Fibroblast of skin of left biceps (primary cell): ENCODE results near the gene SAA1.

Source experiments
- DNase-seq, 2 experiments: peaks; one replicate each; pipeline ENCODE4 v3.0.0-alpha.2; 2013; ENCODE audit warnings: low read depth in 2 of 2

The SAA1 gene

GRCh38 chr11:18310800-18311340, 44.8 kb downstream of the SAA1 start:
- no peak for DNase-seq

DNA sequence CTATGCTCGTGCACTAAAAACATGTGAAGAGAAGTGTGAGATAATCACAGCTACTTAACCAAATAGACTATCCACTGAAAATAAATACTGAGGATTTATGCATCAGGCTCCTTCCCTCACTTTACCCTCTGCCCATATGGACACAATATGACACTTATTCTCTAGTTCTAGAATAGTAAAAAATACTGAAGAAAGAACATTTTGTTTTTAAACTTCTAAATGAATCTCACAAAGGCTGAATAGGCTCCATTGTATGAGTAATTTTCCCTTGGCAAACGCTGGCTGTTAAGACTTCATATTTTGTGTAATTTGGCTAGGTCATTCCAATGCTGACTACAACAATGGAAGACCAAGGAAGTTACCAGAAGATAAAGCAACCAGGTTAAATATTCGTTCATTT, 45.9 kb downstream of the SAA1 start:
- no peak for DNase-seq

DNA sequence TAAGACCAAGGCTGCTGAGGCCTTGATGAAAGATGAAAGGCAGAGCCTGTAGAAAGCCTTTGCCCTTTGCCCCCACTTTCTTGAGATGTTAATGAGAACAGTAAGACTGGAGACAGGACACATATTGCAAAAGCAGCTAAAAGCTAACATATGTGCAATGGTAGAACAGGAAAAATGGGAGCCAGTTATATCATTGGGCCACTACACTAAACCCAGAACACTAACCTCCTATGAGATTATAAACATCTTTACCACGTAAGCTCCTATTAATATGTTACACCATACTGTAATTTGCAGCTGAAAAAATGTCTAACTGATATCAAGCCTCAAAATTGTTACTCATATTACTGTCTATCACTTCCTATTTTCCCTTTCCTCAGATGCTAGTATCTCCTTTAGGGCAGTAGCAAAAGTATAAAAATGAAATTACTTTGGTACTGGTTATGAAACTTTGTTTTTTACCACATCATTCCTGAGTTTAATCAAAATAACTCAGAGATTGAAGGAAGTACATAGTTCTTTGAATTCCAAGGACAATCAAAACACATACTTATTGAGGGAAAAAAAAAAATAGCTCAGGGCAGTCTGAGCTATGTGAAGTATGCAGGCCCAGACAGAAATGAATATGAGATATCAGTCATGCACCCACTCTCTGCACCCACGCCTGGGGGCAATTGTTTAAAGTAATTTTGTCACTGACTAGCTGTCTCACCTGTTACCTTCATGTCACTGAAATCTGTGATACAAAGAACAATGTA, 46.8 kb downstream of the SAA1 start:
- DNase-seq = peak; percentile 49 to 61

- DNase-seq = no peak
Measured at GRCh38 chr11:18313965-18314763, 48.1 kb downstream of the SAA1 start.

GRCh38 chr11:18314784-18315523, 48.9 kb downstream of the SAA1 start:
- no peak for DNase-seq

- DNase-seq = no peak
Measured at GRCh38 chr11:18315893-18316292, 49.8 kb downstream of the SAA1 start.

DNA sequence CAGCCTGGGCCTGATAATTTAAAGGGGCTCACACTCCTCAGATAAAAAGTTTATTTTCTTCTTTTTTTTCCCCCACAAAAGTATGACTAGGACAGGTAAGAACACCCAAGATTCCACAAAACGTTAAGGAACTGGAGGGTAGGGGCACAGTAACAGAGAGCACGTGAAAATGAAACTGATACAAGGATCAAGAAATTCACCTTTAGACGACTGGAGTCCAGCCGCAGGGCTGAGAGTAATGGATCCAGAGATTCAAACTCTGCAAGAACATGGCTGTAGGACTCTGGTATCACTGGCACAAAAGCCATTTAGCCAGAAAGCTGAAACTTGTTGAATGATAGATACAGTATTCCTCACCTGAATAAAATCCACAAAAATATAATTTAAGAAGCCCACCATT, 51.5 kb downstream of the SAA1 start:
- no peak for DNase-seq
